ENCODE data around the gene CRMP1.

DNA sequence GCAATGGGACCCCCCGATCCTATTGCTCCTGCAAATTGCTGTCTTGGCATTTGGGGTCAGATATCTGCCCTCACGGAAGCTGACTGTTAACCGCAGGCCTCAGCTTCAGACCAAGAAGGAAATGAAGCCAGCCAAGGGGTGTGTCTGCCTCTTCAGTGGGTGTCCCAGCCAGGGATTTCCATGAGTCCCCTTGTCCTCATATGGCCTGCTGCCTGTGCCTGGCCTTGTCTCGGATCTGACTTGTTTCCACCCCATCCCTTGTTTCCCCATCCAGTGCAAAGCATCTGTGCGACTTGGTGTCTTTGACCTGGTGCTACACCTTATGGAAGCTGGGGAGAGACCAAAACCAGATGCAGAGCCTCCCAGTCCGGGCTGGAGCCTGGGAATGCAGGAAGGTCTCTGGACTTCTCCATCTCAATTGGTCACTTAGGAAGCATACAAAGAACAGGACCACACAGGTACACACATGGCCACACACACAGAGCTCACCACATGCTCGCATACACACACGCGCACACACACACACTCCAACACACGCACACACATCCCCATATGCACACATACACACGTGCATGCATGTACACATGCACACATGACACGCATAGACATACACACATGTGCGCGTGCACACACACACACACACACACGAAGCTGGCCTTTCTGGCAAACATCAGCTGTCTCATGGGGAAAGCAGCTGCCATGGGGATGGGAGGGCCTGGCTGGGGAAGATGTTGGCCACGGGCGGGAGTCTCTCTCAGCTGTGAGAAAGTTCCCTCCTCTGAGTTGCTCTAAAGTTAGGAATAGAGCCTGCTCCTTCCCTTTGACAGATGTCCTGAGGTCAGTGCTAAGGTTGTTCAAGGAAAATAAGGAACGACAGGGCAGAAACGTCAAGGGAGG is 65.5 kb downstream of the CRMP1 start:
- TF ChIP-seq FOXK1 (CRISPR knock-in tag; IDR thresholded peaks at IDR 0.05; ENCODE audit: borderline replicate concordance) (no peak), YY1 (IDR thresholded peaks at IDR 0.05; ENCODE audit: borderline replicate concordance in 1 of 3, control insufficient read depth in 1 of 3, extremely low read depth in 1 of 3, insufficient read depth in 3 of 3, insufficient read length in 1 of 3, insufficient replicate concordance in 2 of 3, low read depth in 1 of 3, low read length in 2 of 3) (no peak), MYC (IDR thresholded peaks at IDR 0.05; ENCODE audit: low read depth, low read length) (no peak), MYC (CRISPR knock-in tag; IDR thresholded peaks at IDR 0.05; ENCODE audit: borderline replicate concordance, low read depth) (no peak), SIX5 (IDR thresholded peaks at IDR 0.05; ENCODE audit: borderline replicate concordance in 1 of 2, insufficient read depth in 1 of 2, low read depth in 1 of 2, low read length in 2 of 2) (no peak), GABPA (tag; conservative IDR thresholded peaks at IDR 0.05; ENCODE audit: low read depth) (no peak)
- TF ChIP-seq, protein P1, sequence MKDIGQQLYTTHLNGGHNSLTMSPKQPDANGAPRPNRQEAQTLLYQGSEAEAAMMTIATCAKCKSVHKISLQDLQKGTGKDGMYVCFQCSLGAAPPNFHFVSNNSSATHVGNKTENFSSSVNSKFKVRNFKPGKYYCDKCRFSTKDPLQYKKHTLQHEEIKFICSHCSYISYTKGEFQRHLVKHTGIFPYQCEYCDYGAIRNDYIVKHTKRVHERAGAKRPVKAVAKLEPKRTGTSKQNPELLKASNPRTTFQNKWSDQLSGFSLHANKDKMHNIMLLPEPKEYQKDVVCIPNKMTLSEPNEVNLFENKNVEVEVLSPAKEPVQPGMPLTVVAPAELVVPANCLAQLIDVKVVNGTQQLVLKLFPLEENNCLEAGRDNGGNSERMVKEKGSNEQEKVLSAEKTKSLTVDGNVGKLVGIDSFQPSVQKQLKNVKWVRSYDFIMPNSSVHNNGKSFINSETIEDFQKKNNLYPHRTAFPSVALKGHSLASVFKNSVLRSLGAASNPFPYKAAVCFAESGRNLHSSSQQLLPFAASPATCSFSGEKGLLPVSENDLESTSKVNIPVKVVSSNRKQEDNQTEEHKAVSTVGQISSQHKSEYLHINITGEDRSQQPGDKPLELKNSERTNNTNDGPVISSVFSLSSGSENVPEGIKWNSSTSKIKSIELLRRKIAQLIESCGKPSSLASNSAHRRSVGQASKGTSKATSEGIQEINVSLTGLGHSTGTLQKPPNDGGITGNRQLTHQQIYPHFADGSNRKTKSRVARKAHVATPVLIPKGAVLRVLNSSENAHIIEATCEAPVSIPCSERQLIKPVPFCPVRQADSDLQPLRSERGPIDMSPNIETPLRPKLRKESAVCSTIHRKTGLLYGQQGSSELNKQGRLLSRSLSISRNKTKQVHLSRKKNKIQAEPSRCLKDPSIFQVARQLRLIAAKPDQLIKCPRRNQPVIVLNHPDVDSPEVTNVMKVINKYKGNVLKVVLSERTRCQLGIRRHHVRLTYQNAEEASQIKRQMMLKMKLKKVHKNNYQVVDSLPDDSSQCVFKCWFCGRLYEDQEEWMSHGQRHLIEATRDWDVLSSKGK (CRISPR knock-in tag; IDR thresholded peaks at IDR 0.05) = no peak
